HepG2 (cell line): ENCODE measurements around the gene GAD2. TPM values are rescaled to one million over a fixed set of nuclear protein-coding genes. Genes with fewer than 3 reads are reported as not detected.

ENCODE experiments used
- ATAC-seq: fragments of 200-7000 bp; cut with Tn5 transposase; 3 replicates; pipeline ENCODE4 v1.9.1; 2020; ENCODE audit warnings: mild to moderate bottlenecking, moderate library complexity
- BruUV-seq: library from RNA; stranded (reverse); fragments of 400-500 nt; replicated peaks from 2 replicates; lab custom pipeline; 2021; lab: Mats Ljungman, UMichigan
- CTCF ChIA-PET: fragments of 300-600 bp; formaldehyde crosslinking; extraction: SDS; loops from one replicate; lab custom pipeline; 2021; ENCODE audit warnings: low total read pairs, inconsistent platforms, low intra/inter-chr PET ratio; lab: Yijun Ruan, JAX
- POLR2A ChIA-PET: fragments of 350-600 bp; sonication (Branson Sonifier 250); formaldehyde crosslinking; loops from one replicate; lab custom pipeline; 2020; ENCODE audit warnings: antibody characterized with exemption, inconsistent platforms; lab: Yijun Ruan, JAX
- DNase-seq: peaks from one replicate; pipeline ENCODE4 v3.0.0-alpha.2; 2015; ENCODE audit warnings: low spot score
- FAIRE-seq: peaks from 3 replicates; lab custom pipeline; 2011; peaks lifted over from hg19 to GRCh38; lab: Jason Lieb, UNC
- H2AFZ ChIP-seq: one replicate; pipeline ENCODE4 v1.6.1; 2011; ENCODE audit warnings: low read length, inconsistent platforms
- H3K27ac ChIP-seq: fragments of 300-600 bp; 3 replicates; pipeline ENCODE4 v1.8.0; 2011; ENCODE audit warnings: mixed run types, mild to moderate bottlenecking, mixed read lengths, low read length, inconsistent platforms; ENCODE audit not compliant: insufficient read depth; ENCODE audit errors: extremely low read length
- H3K27me3 ChIP-seq, 2 experiments: fragments of 200-600 bp in 1 of 2; 2 replicates in 1 of 2; 3 replicates in 1 of 2; pipeline versions ENCODE4 v1.6.0 to v1.8.0; 2011; ENCODE audit warnings: low read length in 2 of 2, mild to moderate bottlenecking in 2 of 2, moderate library complexity in 2 of 2, inconsistent platforms in 1 of 2; ENCODE audit not compliant: insufficient read depth in 2 of 2, control insufficient read depth in 1 of 2
- H3K36me3 ChIP-seq, 2 experiments: fragments of 200-600 bp in 1 of 2; replicated peaks in 1 of 2; 2 replicates in 1 of 2; 3 replicates in 1 of 2; pipeline versions ENCODE4 v1.5.1 to v1.8.0; 2011; ENCODE audit warnings: low read length in 2 of 2, inconsistent platforms in 1 of 2; ENCODE audit not compliant: insufficient read depth in 2 of 2, control insufficient read depth in 1 of 2
- H3K4me1 ChIP-seq: 2 replicates; pipeline ENCODE4 v1.5.1; 2012; ENCODE audit warnings: low read length, inconsistent platforms; ENCODE audit not compliant: insufficient read depth
- H3K4me2 ChIP-seq: 2 replicates; pipeline ENCODE4 v1.6.0; 2011; ENCODE audit warnings: low read depth, low read length, inconsistent platforms
- H3K4me3 ChIP-seq, 3 experiments: fragments of 200-600 bp in 1 of 3; sonication (generic), shearing (Covaris generic) in 1 of 3; replicated peaks in 1 of 3; 2 replicates each; pipeline ENCODE4 v1.5.1; 2011 to 2016; ENCODE audit warnings: low read length in 3 of 3, inconsistent platforms in 2 of 3, low read depth in 2 of 3, mild to moderate bottlenecking in 2 of 3, control low read depth in 1 of 3, mixed read lengths in 1 of 3; ENCODE audit not compliant: insufficient read depth in 1 of 3
- H3K79me2 ChIP-seq: one replicate; pipeline ENCODE4 v1.6.1; 2011; ENCODE audit warnings: low read length, inconsistent platforms; ENCODE audit not compliant: insufficient read depth
- H3K9ac ChIP-seq: 2 replicates; pipeline ENCODE4 v1.6.0; 2011; ENCODE audit warnings: mild to moderate bottlenecking, low read depth, low read length, inconsistent platforms; ENCODE audit not compliant: insufficient read depth
- H3K9me3 ChIP-seq: 2 replicates; pipeline ENCODE4 v1.5.1; 2012; ENCODE audit warnings: mild to moderate bottlenecking, low read length
- H4K20me1 ChIP-seq: 2 replicates; pipeline ENCODE4 v1.6.0; 2011; ENCODE audit warnings: inconsistent platforms, mild to moderate bottlenecking, low read length, moderate library complexity; ENCODE audit not compliant: insufficient read depth
- FOXP4 ChIP-seq: sonication (generic); formaldehyde crosslinking; IDR thresholded peaks from 2 replicates; pipeline ENCODE4 v1.4.0; 2020; ENCODE audit warnings: missing genetic modification reagents
- HNF1B ChIP-seq: sonication (generic); formaldehyde crosslinking; IDR thresholded peaks from 2 replicates; pipeline ENCODE4 v1.5.1; 2020; ENCODE audit warnings: mild to moderate bottlenecking, moderate library complexity, missing genetic modification reagents
- REST ChIP-seq, 2 experiments: IDR thresholded peaks; 2 replicates each; pipeline ENCODE4 v1.6.1; 2011 to 2012; ENCODE audit warnings: low read length in 2 of 2, borderline replicate concordance in 1 of 2, low read depth in 1 of 2, mild to moderate bottlenecking in 1 of 2, moderate library complexity in 1 of 2
- RFX1 ChIP-seq: fragments of 450-650 bp; IDR thresholded peaks from 2 replicates; pipeline ENCODE4 v1.6.1; 2017
- RFX5 ChIP-seq: IDR thresholded peaks from 2 replicates; pipeline ENCODE4 v1.6.1; 2011; ENCODE audit warnings: low read depth, low read length, improper control_type of control experiment
- SNAPC4 ChIP-seq: sonication (generic); formaldehyde crosslinking; IDR thresholded peaks from 2 replicates; pipeline ENCODE4 v1.4.0; 2020; ENCODE audit warnings: mild to moderate bottlenecking, missing genetic modification reagents
- ZNF484 ChIP-seq: sonication (generic); formaldehyde crosslinking; IDR thresholded peaks from 2 replicates; pipeline ENCODE4 v1.5.1; 2020; ENCODE audit warnings: mild to moderate bottlenecking, low read depth, missing genetic modification reagents, borderline replicate concordance
- WGBS: methylation state at CpG from one replicate; pipeline ENCODE4 v1.1.6; 2017; ENCODE audit warnings: low lambda C conversion rate; 5-methylcytosine and 5-hydroxymethylcytosine counted together
- in situ Hi-C: cut with HindIII; loops from 2 replicates; pipeline ENCODE4 v1.10.0; 2017; ENCODE audit warnings: low pct_unique_long_range_greater_than_20kb; ENCODE audit not compliant: extremely low pct_ligation_motif_present
- intact Hi-C: fragments of 100-400 bp; cut with micrococcal nuclease; formaldehyde crosslinking; loops from one replicate; pipeline ENCODE4 v1.10.0; 2022; ENCODE audit not compliant: unreplicated experiment
- polyA plus RNA-seq, 8 experiments: library from polyadenylated mRNA; depleted of rRNA in 3 of 8; stranded (reverse) in 7 of 8; unstranded in 1 of 8; fragments of >200 nt; fragmentation: Illumina TruSeq in 4 of 8; extraction: Trizol in 4 of 8; gene quantifications; 2 replicates each; pipeline versions ENCODE4 v1.2.1 to v1.2.3, GENCODE V29; 2011 to 2016; ENCODE audit warnings: low read depth in 4 of 8, missing spikeins in 1 of 8, mixed read lengths in 1 of 8; ENCODE audit not compliant: insufficient read depth in 1 of 8
- total RNA-seq, 5 experiments: library from RNA; depleted of rRNA; stranded (reverse); fragments of >200 nt; fragmentation: Illumina TruSeq; extraction: Trizol; gene quantifications; 2 replicates each; pipeline ENCODE4 v1.2.3, GENCODE V29; 2016; ENCODE audit warnings: low read depth in 1 of 5

The GAD2 gene
- total and polyA plus RNA-seq, 2 of the 13 experiments (the other 11 are each of a cell fraction or from before 2014, with no cell fraction given): not detected

GRCh38 chr10:26199841-26200240, 16.7 kb upstream of the GAD2 start:
- Histone ChIP-seq H3K36me3 (no peaks in the 10 kb centered on the region), H3K4me2 (no peak overlapping the region), H3K9me3 (no peaks in the 10 kb centered on the region), H2AFZ (no peak overlapping the region), H4K20me1 (no peaks in the 10 kb centered on the region), H3K27me3 (0 out of 5 replicates have a peak, but pooled peaks cover 0 to 8% of the 10 kb centered on the region in 2 experiments), H3K4me1 (no peaks in the 10 kb centered on the region), H3K9ac (no peak overlapping the region), H3K27ac (no peak overlapping the region), H3K4me3 (no peak overlapping the region), H3K79me2 (no peaks in the 10 kb centered on the region)
- ChIA-PET CTCF (no interaction called here), POLR2A (no interaction called here)
- intact Hi-C loops: no loop called here
- BruUV-seq: no TSS peak
- WGBS: 4% methylated on average over 4 of the region's 4 CpGs
- DNase-seq: no peak
- in situ Hi-C loops: no loop called here
- ATAC-seq: no peak
- no peak for FAIRE-seq
- TF ChIP-seq SNAPC4 (CRISPR knock-in tag) (no peak), RFX5 (no peak), HNF1B (CRISPR knock-in tag) (no peak), ZNF484 (CRISPR knock-in tag) (no peak), RFX1 (no peak), REST (IDR thresholded peaks at IDR 0.05; ENCODE audit: borderline replicate concordance in 1 of 2, low read depth in 1 of 2, low read length in 2 of 2) (no peak), FOXP4 (CRISPR knock-in tag) (no peak)
